Measurements from ENCODE around the gene SLIT3.

GRCh38 chr5:169181814-169182213 is 119.1 kb downstream of the SLIT3 start:
- TF ChIP-seq EZH2 (IDR thresholded peaks at IDR 0.05; ENCODE audit: borderline replicate concordance, low read depth, low read length, severe bottlenecking) (no peak), POLR2A (IDR thresholded peaks at IDR 0.05; ENCODE audit: low read depth, low read length) (no peak)
- TF ChIP-seq, protein P1, sequence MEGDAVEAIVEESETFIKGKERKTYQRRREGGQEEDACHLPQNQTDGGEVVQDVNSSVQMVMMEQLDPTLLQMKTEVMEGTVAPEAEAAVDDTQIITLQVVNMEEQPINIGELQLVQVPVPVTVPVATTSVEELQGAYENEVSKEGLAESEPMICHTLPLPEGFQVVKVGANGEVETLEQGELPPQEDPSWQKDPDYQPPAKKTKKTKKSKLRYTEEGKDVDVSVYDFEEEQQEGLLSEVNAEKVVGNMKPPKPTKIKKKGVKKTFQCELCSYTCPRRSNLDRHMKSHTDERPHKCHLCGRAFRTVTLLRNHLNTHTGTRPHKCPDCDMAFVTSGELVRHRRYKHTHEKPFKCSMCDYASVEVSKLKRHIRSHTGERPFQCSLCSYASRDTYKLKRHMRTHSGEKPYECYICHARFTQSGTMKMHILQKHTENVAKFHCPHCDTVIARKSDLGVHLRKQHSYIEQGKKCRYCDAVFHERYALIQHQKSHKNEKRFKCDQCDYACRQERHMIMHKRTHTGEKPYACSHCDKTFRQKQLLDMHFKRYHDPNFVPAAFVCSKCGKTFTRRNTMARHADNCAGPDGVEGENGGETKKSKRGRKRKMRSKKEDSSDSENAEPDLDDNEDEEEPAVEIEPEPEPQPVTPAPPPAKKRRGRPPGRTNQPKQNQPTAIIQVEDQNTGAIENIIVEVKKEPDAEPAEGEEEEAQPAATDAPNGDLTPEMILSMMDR (IDR thresholded peaks at IDR 0.05; ENCODE audit: extremely low read depth in 1 of 2, insufficient read depth in 1 of 2, low read depth in 1 of 2, low read length in 2 of 2): no peak
